Measurements from ENCODE around the gene CCER1. TPM values are rescaled to one million over a fixed set of nuclear protein-coding genes. Genes with fewer than 3 reads are reported as not detected.

CCER1 gene
- total RNA-seq, 4 donors from 2014 or later: not detected

- no peak for DNase-seq (ENCODE audit: low spot score)
- TF ChIP-seq CTCF (IDR thresholded peaks at IDR 0.05): no peak
- no peak for ATAC-seq (ENCODE audit: low FRiP score)
Observed at GRCh38 chr12:90910958-90911357, 44.0 kb downstream of the CCER1 start.

- ATAC-seq (ENCODE audit: low FRiP score) (no peak), DNase-seq (ENCODE audit: low spot score) (no peak)
Observed at GRCh38 chr12:90909069-90909770, 45.8 kb downstream of the CCER1 start.

DNA sequence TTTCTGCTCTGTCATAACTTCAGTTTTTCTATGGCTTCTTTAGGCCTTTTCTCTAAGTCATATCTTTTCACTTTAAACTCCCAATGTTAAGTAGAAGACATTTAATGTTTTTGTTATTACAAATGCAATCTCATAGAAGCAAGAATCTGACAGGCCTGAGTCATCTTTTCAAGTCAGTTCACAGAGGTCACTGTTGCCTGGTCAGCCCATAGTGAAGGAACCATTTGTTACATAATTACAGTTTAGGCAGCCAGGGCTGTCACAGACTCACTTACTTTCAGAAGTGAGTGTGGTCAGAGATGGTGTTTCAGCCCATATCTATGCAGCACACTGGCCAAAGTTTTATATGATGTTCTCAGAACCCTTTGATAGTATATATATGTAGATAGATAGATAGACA, 46.5 kb downstream of the CCER1 start:
- peak; percentile 92 for ATAC-seq (ENCODE audit: low FRiP score)
- no peak for DNase-seq (ENCODE audit: low spot score)
- TF ChIP-seq CTCF (IDR thresholded peaks at IDR 0.05): no peak

More at GRCh38 chr12:90909069-90909770, 45.8 kb downstream of the CCER1 start:
- TF ChIP-seq CTCF (IDR thresholded peaks at IDR 0.05): peak in 1 of 3 donors; percentile 43

- DNase-seq (ENCODE audit: low spot score): no peak
- no peak for TF ChIP-seq CTCF (IDR thresholded peaks at IDR 0.05)
- no peak for ATAC-seq (ENCODE audit: low FRiP score)
Observed at GRCh38 chr12:90905691-90906370, 49.1 kb downstream of the CCER1 start.

GRCh38 chr12:90902596-90902995, 52.4 kb downstream of the CCER1 start:
- ATAC-seq (ENCODE audit: low FRiP score): no peak
- TF ChIP-seq CTCF (IDR thresholded peaks at IDR 0.05): no peak
- DNase-seq (ENCODE audit: low spot score): no peak

Other genes with a start within 250 kb of the CCER1 start
- gene EPYC, start 49.8 kb upstream of the CCER1 start, total RNA-seq: not detected
- gene KERA, start 102.8 kb upstream of the CCER1 start, total RNA-seq: not detected
- 100 to 1,000 TPM; 213 to 557 (median 340) TPM for gene LUM, start 156.3 kb upstream of the CCER1 start, total RNA-seq
- gene DCN, start 227.6 kb upstream of the CCER1 start, total RNA-seq: 1,000 to 10,000 TPM in 3 of 4 donors, 100 to 1,000 TPM in 1; 753 to 2,728 (median 2,146) TPM